Naive thymus-derived CD4-positive, alpha-beta T cell (primary cell): ENCODE measurements around the gene RGS11. TPM values are rescaled to one million over a fixed set of nuclear protein-coding genes. Genes with fewer than 3 reads are reported as not detected.
"Not testable (repeated sequence)": the region's sequence is repeated elsewhere in the genome, so short reads cannot be mapped to it uniquely, and the experiment has no call there.

Source experiments
- ATAC-seq: fragments of 150-1000 bp; cut with Tn5 transposase; 2 replicates; pipeline ENCODE4 v1.10.0; 2021; ENCODE audit warnings: mild to moderate bottlenecking, moderate library complexity
- CTCF ChIA-PET: fragments of 350-600 bp; sonication (Branson Sonifier 250); formaldehyde crosslinking; loops from one replicate; lab custom pipeline; 2021; ENCODE audit warnings: antibody characterized with exemption; lab: Charles Lee
- POLR2A ChIA-PET: fragments of 350-600 bp; sonication (Branson Sonifier 250); formaldehyde crosslinking; loops from one replicate; lab custom pipeline; 2021; ENCODE audit warnings: antibody characterized with exemption, inconsistent platforms; lab: Charles Lee
- DNase-seq, 9 donors: peaks; one replicate each; pipeline versions ENCODE4 v3.0.0 to v3.0.0-alpha.2; 2020 to 2022; ENCODE audit warnings: mixed read lengths in 1 of 9
- H3K27ac ChIP-seq: one replicate; pipeline ENCODE4 v1.7.0; 2013; ENCODE audit warnings: mild to moderate bottlenecking, low read depth, low read length, moderate library complexity
- H3K27me3 ChIP-seq, 2 donors: one replicate each; pipeline ENCODE4 v1.7.0; 2013; ENCODE audit warnings: low read length in 2 of 2, mild to moderate bottlenecking in 2 of 2, moderate library complexity in 2 of 2; ENCODE audit not compliant: control insufficient read depth in 2 of 2, insufficient read depth in 2 of 2
- H3K36me3 ChIP-seq, 3 experiments: 1 replicate in 2 of 3; 2 replicates in 1 of 3; pipeline ENCODE4 v1.7.0; 2013; ENCODE audit warnings: low read length in 3 of 3, mild to moderate bottlenecking in 3 of 3, moderate library complexity in 1 of 3; ENCODE audit not compliant: insufficient read depth in 3 of 3, control insufficient read depth in 2 of 3
- H3K4me1 ChIP-seq, 2 donors: one replicate each; pipeline ENCODE4 v1.7.0; 2013; ENCODE audit warnings: low read length in 2 of 2, mild to moderate bottlenecking in 2 of 2, moderate library complexity in 1 of 2; ENCODE audit not compliant: control insufficient read depth in 2 of 2, insufficient read depth in 2 of 2
- H3K4me3 ChIP-seq: 2 replicates; pipeline ENCODE4 v1.7.0; 2013; ENCODE audit warnings: mild to moderate bottlenecking, low read length
- H3K9me3 ChIP-seq, 3 experiments: 1 replicate in 2 of 3; 2 replicates in 1 of 3; pipeline ENCODE4 v1.7.0; 2013; ENCODE audit warnings: low read length in 3 of 3; ENCODE audit not compliant: control insufficient read depth in 2 of 3
- H3K27ac Mint-ChIP-seq, 9 donors: one replicate each; pipeline ENCODE4 v1.8.0; 2020 to 2022; ENCODE audit warnings: mixed read lengths in 9 of 9, mild to moderate bottlenecking in 8 of 9, moderate library complexity in 5 of 9, inconsistent platforms in 2 of 9
- H3K27me3 Mint-ChIP-seq, 5 donors: one replicate each; pipeline ENCODE4 v1.8.0; 2021 to 2022; ENCODE audit warnings: mixed read lengths in 5 of 5, mild to moderate bottlenecking in 1 of 5
- H3K36me3 Mint-ChIP-seq, 5 donors: one replicate each; pipeline ENCODE4 v1.8.0; 2020 to 2022; ENCODE audit warnings: mixed read lengths in 5 of 5, mild to moderate bottlenecking in 3 of 5, inconsistent platforms in 1 of 5
- H3K4me1 Mint-ChIP-seq, 7 donors: one replicate each; pipeline ENCODE4 v1.8.0; 2020 to 2022; ENCODE audit warnings: mixed read lengths in 7 of 7, mild to moderate bottlenecking in 3 of 7, inconsistent platforms in 1 of 7
- H3K4me3 Mint-ChIP-seq, 10 donors: one replicate each; pipeline ENCODE4 v1.8.0; 2020 to 2022; ENCODE audit warnings: mild to moderate bottlenecking in 10 of 10, mixed read lengths in 10 of 10, moderate library complexity in 6 of 10, inconsistent platforms in 2 of 10
- H3K9me3 Mint-ChIP-seq, 11 donors: one replicate each; pipeline ENCODE4 v1.8.0; 2020 to 2022; ENCODE audit warnings: mixed read lengths in 11 of 11, mild to moderate bottlenecking in 4 of 11, inconsistent platforms in 1 of 11, moderate library complexity in 1 of 11
- intact Hi-C, 2 donors: fragments of 100-400 bp; cut with micrococcal nuclease; formaldehyde crosslinking; loops; one replicate each; pipeline ENCODE4 v1.15.1; 2023
- polyA plus RNA-seq, 2 donors: library from polyadenylated mRNA; unstranded; fragments of 300-500 nt; fragmentation: Illumina TruSeq; gene quantifications; one replicate each; pipeline ENCODE4 v1.2.3, GENCODE V29; 2021
- total RNA-seq, 6 experiments: library from RNA in 5 of 6; stranded (reverse) in 5 of 6; gene quantifications; 1 replicate in 5 of 6; 2 replicates in 1 of 6; pipeline ENCODE4 v1.2.3 and lab custom pipeline; 2021 to 2026

The RGS11 gene
- total and polyA plus RNA-seq, 7 experiments from 2014 or later = 0.17 to 0.22 TPM; not detected in 5

DNA sequence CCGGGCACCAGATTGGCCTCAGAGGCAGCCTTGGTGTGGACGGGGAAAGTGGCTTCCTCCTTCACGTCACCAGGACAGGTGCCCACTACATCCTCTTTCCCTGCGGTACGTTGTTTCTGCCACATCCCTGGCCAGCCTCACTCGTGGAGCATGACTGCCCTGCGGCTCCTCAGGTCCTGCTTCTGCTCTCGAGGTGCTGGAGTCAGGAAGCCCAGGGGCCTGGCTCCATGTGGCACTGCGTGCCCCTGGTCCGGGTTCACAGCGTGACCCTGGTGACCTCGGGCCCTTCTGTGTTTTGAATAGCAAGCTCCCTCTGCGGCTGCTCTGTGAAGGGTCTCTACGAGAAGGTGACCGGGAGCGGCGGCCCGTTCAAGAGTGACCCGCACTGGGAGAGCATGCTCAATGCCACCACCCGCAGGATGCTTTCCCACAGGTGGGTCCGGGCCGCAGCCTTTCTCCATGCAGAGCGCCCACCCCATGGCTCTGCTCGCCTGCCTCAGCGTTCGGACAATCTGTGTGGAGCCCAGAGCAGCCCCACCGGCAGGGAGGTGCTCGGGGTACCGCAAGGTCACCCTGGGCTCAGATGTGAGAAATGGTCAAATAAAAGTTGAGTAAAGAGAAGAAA, 13.5 kb downstream of the RGS11 start:
- Mint-ChIP-seq H3K27me3 (no peaks in the 10 kb centered on the region), H3K9me3 (no peaks in the 10 kb centered on the region), H3K27ac (no peak overlapping the region), H3K36me3 (peaks cover 0 to 14% (median 5%) of the 10 kb centered on the region in 5 donors), H3K4me1 (peaks cover 0 to 4% (median 0%) of the 10 kb centered on the region in 7 donors), H3K4me3 (no peak overlapping the region)
- ChIA-PET CTCF (no interaction called here), POLR2A (no interaction called here)
- Histone ChIP-seq H3K36me3 (peaks cover 0 to 62% (median 0%) of the 10 kb centered on the region in 3 experiments), H3K4me1 (no peaks in the 10 kb centered on the region), H3K27me3 (no peaks in the 10 kb centered on the region), H3K27ac (no peak overlapping the region), H3K4me3 (no peak overlapping the region), H3K9me3 (no peaks in the 10 kb centered on the region)
- ATAC-seq (no peak), DNase-seq (no peak)
- intact Hi-C loops = no loop called here

GRCh38 chr16:261031-261691, 14.6 kb downstream of the RGS11 start:
- POLR2A ChIA-PET = no interaction called here
- Mint-ChIP-seq H3K27me3 (no peaks in the 10 kb centered on the region), H3K4me3 (no peak overlapping the region), H3K9me3 (no peaks in the 10 kb centered on the region), H3K36me3 (peaks cover 0 to 15% (median 7%) of the 10 kb centered on the region in 5 donors), H3K4me1 (peaks cover 0 to 6% (median 3%) of the 10 kb centered on the region in 7 donors), H3K27ac (no peak overlapping the region)
- H3K4me1 ChIP-seq = no peaks in the 10 kb centered on the region
- ATAC-seq (no peak), DNase-seq (no peak)
- intact Hi-C loops = no loop called here
- H3K27ac ChIP-seq = no peak overlapping the region
- H3K4me3 ChIP-seq = no peak overlapping the region
- H3K36me3 ChIP-seq = peaks cover 0 to 62% (median 0%) of the 10 kb centered on the region in 3 experiments
- no peaks in the 10 kb centered on the region for H3K27me3 ChIP-seq
- CTCF ChIA-PET = no interaction called here
- H3K9me3 ChIP-seq = no peaks in the 10 kb centered on the region

DNA sequence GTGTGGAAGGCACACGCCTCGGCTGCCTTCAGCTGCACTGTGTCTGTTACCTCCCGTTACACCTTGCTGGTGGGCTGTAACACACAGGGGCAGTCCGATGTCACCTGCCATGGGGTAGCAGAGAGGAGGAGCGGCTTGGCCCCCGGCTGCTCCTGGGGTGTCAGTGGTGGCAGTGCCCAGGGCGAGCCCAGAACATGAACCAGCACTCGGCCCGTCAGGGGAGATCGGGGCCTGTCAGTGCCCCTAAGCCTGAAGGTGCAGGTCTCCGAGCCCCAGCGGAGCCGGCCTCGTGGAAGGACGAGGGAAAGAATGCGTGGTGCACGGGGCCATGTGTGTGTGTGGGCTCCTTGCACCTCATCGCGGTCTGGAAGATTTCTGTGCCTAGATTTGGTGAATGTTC, 15.4 kb downstream of the RGS11 start:
- peaks cover 0 to 68% (median 0%) of the 10 kb centered on the region in 3 experiments for H3K36me3 ChIP-seq
- Mint-ChIP-seq H3K27ac (no peak overlapping the region), H3K4me3 (no peak overlapping the region), H3K4me1 (peaks cover 0 to 11% (median 7%) of the 10 kb centered on the region in 7 donors), H3K27me3 (no peaks in the 10 kb centered on the region), H3K9me3 (no peaks in the 10 kb centered on the region), H3K36me3 (peaks cover 4 to 22% (median 12%) of the 10 kb centered on the region in 5 donors)
- ATAC-seq (no peak), DNase-seq (no peak)
- no peak overlapping the region for H3K4me3 ChIP-seq
- no peaks in the 10 kb centered on the region for H3K9me3 ChIP-seq
- POLR2A ChIA-PET = no interaction called here
- intact Hi-C loops = no loop called here
- H3K27ac ChIP-seq = no peak overlapping the region
- CTCF ChIA-PET = no interaction called here
- no peaks in the 10 kb centered on the region for H3K4me1 ChIP-seq
- no peaks in the 10 kb centered on the region for H3K27me3 ChIP-seq

DNA sequence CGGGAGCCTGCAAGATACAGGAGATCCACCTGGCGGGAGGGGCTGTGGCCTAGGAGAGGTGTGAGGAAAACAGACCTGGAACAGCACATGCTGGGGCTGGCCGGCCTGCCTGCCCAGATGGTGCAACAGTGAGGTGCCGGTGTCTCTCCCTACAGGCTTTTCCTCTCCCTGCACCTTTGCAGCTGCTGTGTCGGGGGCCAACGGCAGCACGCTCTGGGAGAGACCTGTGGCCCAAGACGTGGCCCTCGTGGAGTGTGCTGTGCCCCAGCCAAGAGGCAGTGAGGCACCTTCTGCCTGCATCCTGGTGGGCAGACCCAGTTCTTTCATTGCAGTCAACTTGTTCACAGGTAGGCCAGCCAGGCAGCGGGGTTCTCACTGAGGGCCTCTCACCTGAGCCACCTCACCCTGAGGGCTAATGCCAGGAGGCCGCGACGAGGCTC, 15.9 kb downstream of the RGS11 start:
- ATAC-seq (no peak), DNase-seq (no peak)
- ChIA-PET POLR2A (no interaction called here), CTCF (no interaction called here)
- Mint-ChIP-seq H3K4me1 (peaks cover 0 to 16% (median 10%) of the 10 kb centered on the region in 7 donors), H3K36me3 (peaks cover 6 to 26% (median 12%) of the 10 kb centered on the region in 5 donors), H3K27me3 (no peaks in the 10 kb centered on the region), H3K27ac (no peak overlapping the region), H3K4me3 (no peak overlapping the region), H3K9me3 (no peaks in the 10 kb centered on the region)
- no peaks in the 10 kb centered on the region for H3K4me1 ChIP-seq
- no peak overlapping the region for H3K4me3 ChIP-seq
- intact Hi-C loops = no loop called here
- H3K27me3 ChIP-seq = no peaks in the 10 kb centered on the region
- H3K9me3 ChIP-seq = no peaks in the 10 kb centered on the region
- H3K36me3 ChIP-seq = peaks cover 0 to 66% (median 0%) of the 10 kb centered on the region in 3 experiments
- H3K27ac ChIP-seq = no peak overlapping the region

DNA sequence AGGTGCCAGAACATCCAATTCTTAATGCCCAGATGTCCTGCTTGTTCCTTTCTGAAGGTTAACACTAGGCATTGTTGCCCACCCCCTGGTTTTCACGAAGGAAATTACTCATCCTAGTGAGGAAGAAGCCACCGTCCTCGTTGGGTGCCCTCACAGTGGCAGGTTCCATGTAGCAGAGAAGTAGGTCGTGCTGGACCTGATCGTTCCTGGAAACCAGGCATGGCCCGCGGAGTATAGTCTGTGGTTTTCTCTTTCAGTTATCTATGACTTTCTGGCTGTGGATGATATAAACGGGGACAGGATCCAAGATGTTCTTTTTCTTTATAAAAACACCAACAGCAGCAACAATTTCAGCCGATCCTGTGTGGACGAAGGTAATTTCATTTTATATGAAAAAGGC, 16.5 kb downstream of the RGS11 start:
- Histone ChIP-seq H3K27ac (no peak overlapping the region), H3K27me3 (no peaks in the 10 kb centered on the region), H3K4me1 (peaks cover under 1 to 3% of the 10 kb centered on the region in 2 donors), H3K4me3 (no peak overlapping the region), H3K36me3 (peaks cover 0 to 64% (median 0%) of the 10 kb centered on the region in 3 experiments), H3K9me3 (no peaks in the 10 kb centered on the region)
- Mint-ChIP-seq H3K27ac (no peak overlapping the region), H3K4me1 (peaks cover 2 to 21% (median 11%) of the 10 kb centered on the region in 7 donors), H3K27me3 (no peaks in the 10 kb centered on the region), H3K9me3 (no peaks in the 10 kb centered on the region), H3K36me3 (peaks cover 6 to 30% (median 12%) of the 10 kb centered on the region in 5 donors), H3K4me3 (no peak overlapping the region)
- intact Hi-C loops = no loop called here
- ChIA-PET POLR2A (no interaction called here), CTCF (no interaction called here)
- DNase-seq (no peak), ATAC-seq (no peak)

GRCh38 chr16:258091-258490, 17.7 kb downstream of the RGS11 start:
- CTCF ChIA-PET, intact Hi-C loops: not testable (repeated sequence)
- peaks cover 6 to 32% (median 12%) of the 10 kb centered on the region in 5 donors for H3K36me3 Mint-ChIP-seq

More at GRCh38 chr16:258091-258490, 17.7 kb downstream of the RGS11 start:
- H3K9me3 Mint-ChIP-seq, H3K27ac ChIP-seq, H3K9me3 ChIP-seq, H3K4me3 ChIP-seq, ATAC-seq, POLR2A ChIA-PET, H3K4me3 Mint-ChIP-seq, DNase-seq, H3K27ac Mint-ChIP-seq, H3K27me3 Mint-ChIP-seq, H3K27me3 ChIP-seq: not testable (repeated sequence)
- peaks cover 4 to 31% (median 20%) of the 10 kb centered on the region in 7 donors for H3K4me1 Mint-ChIP-seq
- Histone ChIP-seq H3K4me1 (peaks cover 9 to 13% of the 10 kb centered on the region in 2 donors), H3K36me3 (peaks cover 0 to 52% (median 0%) of the 10 kb centered on the region in 3 experiments)
